Measurements from ENCODE around the gene GDF3. TPM values are rescaled to one million over a fixed set of nuclear protein-coding genes. Genes with fewer than 3 reads are reported as not detected.
"Not testable (repeated sequence)": the region's sequence is repeated elsewhere in the genome, so short reads cannot be mapped to it uniquely, and the experiment has no call there.

GDF3 gene
- total RNA-seq, 4 donors from 2014 or later = not detected

- Histone ChIP-seq H3K9me3 (no peaks in the 10 kb centered on the region), H3K4me3 (no peak overlapping the region), H3K36me3 (no peaks in the 10 kb centered on the region), H3K27ac (no peak overlapping the region), H3K27me3 (no peaks in the 10 kb centered on the region), H3K4me1 (no peaks in the 10 kb centered on the region)
- intact Hi-C loops (cut with DNase I; ENCODE audit: low total_unique reads) = no loop called here
- no peak for TF ChIP-seq POLR2A (IDR thresholded peaks at IDR 0.05)
- TF ChIP-seq CTCF (IDR thresholded peaks at IDR 0.05 in 4 of 5, conservative IDR thresholded peaks at IDR 0.05 in 1 of 5) = peak; percentile 41 to 78 (median 69)
- in situ Hi-C loops (cut with MboI; ENCODE audit: low sequenced_read_pairs in 4 of 4) = no loop called here
- ATAC-seq = no peak
- no peak for DNase-seq
Observed at GRCh38 chr12:7645395-7646177, 50.0 kb downstream of the GDF3 start.

- Histone ChIP-seq H3K4me3 (no peak overlapping the region), H3K36me3 (no peaks in the 10 kb centered on the region), H3K4me1 (no peaks in the 10 kb centered on the region), H3K9me3 (no peaks in the 10 kb centered on the region), H3K27ac (no peak overlapping the region), H3K27me3 (peaks cover 0 to 4% (median 0%) of the 10 kb centered on the region in 3 donors)
- ATAC-seq (no peak), DNase-seq (no peak)
- intact Hi-C loops (cut with DNase I; ENCODE audit: low total_unique reads) (no loop called here), in situ Hi-C loops (cut with MboI; ENCODE audit: low sequenced_read_pairs in 4 of 4) (loop anchor here in 1 of 4 donors (5.0 kb wide), 1 partner anchor 421 kb away; no protein-coding TSS in a partner anchor)
- TF ChIP-seq CTCF (IDR thresholded peaks at IDR 0.05 in 4 of 5, conservative IDR thresholded peaks at IDR 0.05 in 1 of 5) (no peak), POLR2A (IDR thresholded peaks at IDR 0.05) (no peak)
Observed at GRCh38 chr12:7642876-7643309, 52.7 kb downstream of the GDF3 start.

- in situ Hi-C loops (cut with MboI; ENCODE audit: low sequenced_read_pairs in 4 of 4) = loop anchor here in 1 of 4 donors (5.0 kb wide), 1 partner anchor 420 kb away; no protein-coding TSS in a partner anchor
- Histone ChIP-seq H3K4me3 (no peak overlapping the region), H3K27ac (no peak overlapping the region), H3K4me1 (no peaks in the 10 kb centered on the region), H3K27me3 (peaks cover 0 to 4% (median 0%) of the 10 kb centered on the region in 3 donors), H3K36me3 (no peaks in the 10 kb centered on the region), H3K9me3 (no peaks in the 10 kb centered on the region)
- TF ChIP-seq POLR2A (IDR thresholded peaks at IDR 0.05) (no peak), CTCF (IDR thresholded peaks at IDR 0.05 in 4 of 5, conservative IDR thresholded peaks at IDR 0.05 in 1 of 5) (no peak)
- ATAC-seq (no peak), DNase-seq (no peak)
- intact Hi-C loops (cut with DNase I; ENCODE audit: low total_unique reads) = no loop called here
Observed at GRCh38 chr12:7642287-7642686, 53.3 kb downstream of the GDF3 start.

- in situ Hi-C loops (cut with MboI; ENCODE audit: low sequenced_read_pairs in 4 of 4) = loop anchor here in 1 of 4 donors (5.0 kb wide), 1 partner anchor 418 kb away; no protein-coding TSS in a partner anchor
- H3K27ac ChIP-seq; H3K27me3 ChIP-seq; intact Hi-C loops (cut with DNase I; ENCODE audit: low total_unique reads); ATAC-seq; H3K9me3 ChIP-seq; DNase-seq; H3K4me1 ChIP-seq; H3K36me3 ChIP-seq: not testable (repeated sequence)
- peak overlapping the region in 1 of 4 donors; percentile 9 for H3K4me3 ChIP-seq
Observed at GRCh38 chr12:7640123-7640995, 55.2 kb downstream of the GDF3 start.

Other genes with a start within 250 kb of the GDF3 start
- gene CD163, start 192.0 kb downstream of the GDF3 start, total RNA-seq = 10 to 100 TPM; 20.7 to 57.7 (median 38.1) TPM
- not detected for gene APOBEC1, start 29.9 kb downstream of the GDF3 start, total RNA-seq
- gene DPPA3, start 15.7 kb upstream of the GDF3 start, total RNA-seq = not detected
- gene CLEC4C, start 51.6 kb upstream of the GDF3 start, total RNA-seq = not detected
- gene NANOGNB, start 69.4 kb upstream of the GDF3 start, total RNA-seq = not detected
- under 1 TPM in 1 of 4 donors, not detected in 3; 0.10 TPM for gene NANOG, start 93.6 kb upstream of the GDF3 start, total RNA-seq
- not detected for gene SLC2A14, start 177.1 kb upstream of the GDF3 start, total RNA-seq
- 10 to 100 TPM; 19.3 to 27.2 (median 23.7) TPM for gene SLC2A3, start 240.4 kb upstream of the GDF3 start, total RNA-seq

Measured in gastrocnemius medialis (tissue), 4 donors.